Measurements from ENCODE around the gene SLC12A8. TPM values are rescaled to one million over a fixed set of nuclear protein-coding genes. Genes with fewer than 3 reads are reported as not detected.

The SLC12A8 gene
- total RNA-seq, 1 experiment from 2014 or later = 30.7 TPM

- Histone ChIP-seq H3K79me2 (ENCODE audit: low read depth) (no peaks in the 10 kb centered on the region), H2AFZ (no peak overlapping the region), H3K27me3 (ENCODE audit: insufficient read depth, low read depth) (no peaks in the 10 kb centered on the region), H3K36me3 (ENCODE audit: low read depth) (no peaks in the 10 kb centered on the region), H4K20me1 (ENCODE audit: insufficient read depth) (no peaks in the 10 kb centered on the region), H3K9me3 (ENCODE audit: insufficient read depth, low read depth) (peaks cover 4% of the 10 kb centered on the region; the same call in 1 of the 2 replicates), H3K9me2 (ENCODE audit: insufficient read depth) (no peaks in the 10 kb centered on the region), H3K4me2 (no peak overlapping the region), H3F3A (ENCODE audit: insufficient read depth, low read depth) (no peaks in the 10 kb centered on the region), H3K27ac (no peak overlapping the region), H3K4me3 (no peak overlapping the region), H3K4me1 (replicated peaks; ENCODE audit: insufficient read depth) (no peaks in the 10 kb centered on the region)
- no peak for DNase-seq
- BruUV-seq (replicated peaks) = no TSS peak
- intact Hi-C loops (cut with micrococcal nuclease; ENCODE audit: unreplicated experiment) = no loop called here
- ChIA-PET CTCF (no interaction called here), POLR2A (ENCODE audit: unreplicated experiment) (no interaction called here)
- TF ChIP-seq EZH2 (IDR thresholded peaks at IDR 0.05; ENCODE audit: low read depth) (no peak), CTCF (conservative IDR thresholded peaks at IDR 0.05) (no peak)
Observed at GRCh38 chr3:125032683-125033082, 179.9 kb downstream of the SLC12A8 start.

Small RNAs within 50 kb of the gene (microRNA-seq; reads per million reads assigned to microRNA genes)
- not detected for gene MIR5092 (ENCODE audit: borderline number of aligned reads, borderline replicate concordance)

Other genes with a start within 250 kb of the SLC12A8 start
- gene HEG1, start 156.8 kb downstream of the SLC12A8 start, total RNA-seq (2021) = 30.2 and 33.5 TPM in 2 replicates
- 53.8 and 62.6 TPM in 2 replicates for gene ZNF148, start 162.6 kb upstream of the SLC12A8 start, total RNA-seq (2021)

All from PC-9 (cell line).